NCI-H1092 treated with DMSO at 0.1 percent for 48 hours (cell line): ENCODE data around the gene PROSER2.
"Not testable (repeated sequence)": the region's sequence is repeated elsewhere in the genome, so short reads cannot be mapped to it uniquely, and the experiment has no call there.

Experiments
- DNase-seq: peaks from one replicate; lab custom pipeline; 2025; lab: John Stamatoyannopoulos, UW

Gene PROSER2

GRCh38 chr10:11886138-11886474 lies 63.0 kb downstream of the PROSER2 start:
- no peak for DNase-seq

- no peak for DNase-seq
Measured at GRCh38 chr10:11886851-11887250, 63.7 kb downstream of the PROSER2 start.

- DNase-seq, result no peak
Measured at GRCh38 chr10:11887381-11888227, 64.4 kb downstream of the PROSER2 start.

- not testable (repeated sequence) for DNase-seq
Measured at GRCh38 chr10:11889263-11889662, 66.1 kb downstream of the PROSER2 start.

- DNase-seq, result no peak
Measured at GRCh38 chr10:11891776-11892486, 68.8 kb downstream of the PROSER2 start.

GRCh38 chr10:11893749-11894278 lies 70.7 kb downstream of the PROSER2 start:
- no peak for DNase-seq

- DNase-seq, result no peak
Measured at GRCh38 chr10:11894381-11895107, 71.4 kb downstream of the PROSER2 start.

GRCh38 chr10:11895108-11895466 lies 71.9 kb downstream of the PROSER2 start:
- no peak for DNase-seq

GRCh38 chr10:11895598-11895997 lies 72.4 kb downstream of the PROSER2 start:
- DNase-seq, result no peak

- DNase-seq, result no peak
Measured at GRCh38 chr10:11896549-11897200, 73.5 kb downstream of the PROSER2 start.

GRCh38 chr10:11898033-11898371 lies 74.8 kb downstream of the PROSER2 start:
- no peak for DNase-seq

- no peak for DNase-seq
Measured at GRCh38 chr10:11898372-11899066, 75.4 kb downstream of the PROSER2 start.

GRCh38 chr10:11899067-11899876 lies 76.1 kb downstream of the PROSER2 start:
- no peak for DNase-seq

- no peak for DNase-seq
Measured at GRCh38 chr10:11901036-11901301, 77.8 kb downstream of the PROSER2 start.

- no peak for DNase-seq
Measured at GRCh38 chr10:11901454-11901832, 78.3 kb downstream of the PROSER2 start.

- DNase-seq, result no peak
Measured at GRCh38 chr10:11901833-11902475, 78.8 kb downstream of the PROSER2 start.

- no peak for DNase-seq
Measured at GRCh38 chr10:11902646-11903045, 79.5 kb downstream of the PROSER2 start.

GRCh38 chr10:11906714-11907113 lies 83.6 kb downstream of the PROSER2 start:
- DNase-seq, result no peak

GRCh38 chr10:11907914-11908313 lies 84.8 kb downstream of the PROSER2 start:
- DNase-seq, result no peak

GRCh38 chr10:11908536-11908935 lies 85.4 kb downstream of the PROSER2 start:
- DNase-seq, result no peak

GRCh38 chr10:11908991-11909390 lies 85.8 kb downstream of the PROSER2 start:
- no peak for DNase-seq
